ENCODE data around the gene PHYHIPL. TPM values are rescaled to one million over a fixed set of nuclear protein-coding genes. Genes with fewer than 3 reads are reported as not detected.

Gene PHYHIPL
- polyA plus RNA-seq, 1 of the 3 experiments (the other 2 are of a cell fraction): 0.44 TPM

GRCh38 chr10:59285848-59286247 is 109.4 kb downstream of the PHYHIPL start:
- Histone ChIP-seq H3K79me2 (ENCODE audit: insufficient read depth) (no peaks in the 10 kb centered on the region), H3K4me2 (no peak overlapping the region), H3K36me3 (replicated peaks in 1 of 2; ENCODE audit: control insufficient read depth in 1 of 2, insufficient read depth in 2 of 2, low read length in 1 of 2) (peaks cover 7 to 9% of the 10 kb centered on the region in 2 experiments), H3K4me1 (ENCODE audit: control insufficient read depth in 1 of 2, insufficient read depth in 2 of 2, low read depth in 1 of 2, low read length in 1 of 2) (peaks cover 0 to 14% of the 10 kb centered on the region in 2 experiments; a peak in 1 of 4 replicates), H3K9me3 (no peaks in the 10 kb centered on the region), H4K20me1 (ENCODE audit: insufficient read depth) (no peaks in the 10 kb centered on the region), H3K4me3 (ENCODE audit: low read depth in 2 of 2, low read length in 1 of 2) (no peak overlapping the region), H3K9ac (no peak overlapping the region), H3F3A (replicated peaks; ENCODE audit: insufficient read depth) (no peaks in the 10 kb centered on the region), H3K27ac (ENCODE audit: low read depth in 2 of 2, low read length in 1 of 2) (no peak overlapping the region), H3K27me3 (ENCODE audit: insufficient read depth) (no peaks in the 10 kb centered on the region), H2AFZ (ENCODE audit: low read depth) (no peak overlapping the region), H3K9me2 (no peaks in the 10 kb centered on the region)
- no peak for DNase-seq
- POLR2A ChIA-PET: no interaction called here
- TF ChIP-seq RAD21 (IDR thresholded peaks at IDR 0.05; ENCODE audit: low read length) (no peak), FOSL2 (IDR thresholded peaks at IDR 0.05; ENCODE audit: borderline replicate concordance, low read depth) (no peak), PBX3 (IDR thresholded peaks at IDR 0.05) (no peak), GABPA (IDR thresholded peaks at IDR 0.05; ENCODE audit: low read depth) (no peak), RCOR1 (IDR thresholded peaks at IDR 0.05; ENCODE audit: low read length) (no peak), MXI1 (IDR thresholded peaks at IDR 0.05; ENCODE audit: low read depth, low read length) (no peak), FOXJ3 (CRISPR knock-in tag; IDR thresholded peaks at IDR 0.05) (no peak), RFX5 (IDR thresholded peaks at IDR 0.05; ENCODE audit: low read length) (no peak), ELF1 (IDR thresholded peaks at IDR 0.05) (no peak), TEAD4 (IDR thresholded peaks at IDR 0.05; ENCODE audit: borderline replicate concordance, insufficient read depth) (no peak), TCF12 (IDR thresholded peaks at IDR 0.05) (no peak), MEF2A (IDR thresholded peaks at IDR 0.05; ENCODE audit: borderline replicate concordance, low read depth) (no peak), USF1 (IDR thresholded peaks at IDR 0.05; ENCODE audit: borderline replicate concordance, low read depth) (no peak), CHD2 (IDR thresholded peaks at IDR 0.05; ENCODE audit: low read length, partially characterized antibody) (no peak), JUND (IDR thresholded peaks at IDR 0.05) (no peak), IRF3 (IDR thresholded peaks at IDR 0.05; ENCODE audit: low read depth, low read length) (no peak), RXRA (IDR thresholded peaks at IDR 0.05; ENCODE audit: borderline replicate concordance, low read depth) (no peak), MAX (IDR thresholded peaks at IDR 0.05; ENCODE audit: low read depth) (no peak)
- CTCF ChIA-PET: no interaction called here
- WGBS (ENCODE audit: low lambda C conversion rate): 95% methylated on average over 4 of the region's 4 CpGs
